HG03558 (cell line): ENCODE measurements around the gene WNT7A.
"Not testable (repeated sequence)": the region's sequence is repeated elsewhere in the genome, so short reads cannot be mapped to it uniquely, and the experiment has no call there.

Experiments used
- ATAC-seq: cut with Tn5 transposase; IDR thresholded peaks from one replicate; pipeline ENCODE4 v1.9.1; 2021; ENCODE audit warnings: moderate number of reproducible peaks; ENCODE audit not compliant: unreplicated experiment; ENCODE audit errors: extremely low read depth

WNT7A gene

GRCh38 chr3:13867732-13868131 is 12.1 kb downstream of the WNT7A start:
- no peak for ATAC-seq

- no peak for ATAC-seq
These were observed 13.6 kb downstream of the WNT7A start for GRCh38 chr3:13866041-13866965.

- ATAC-seq, result no peak
These were observed 14.3 kb downstream of the WNT7A start for GRCh38 chr3:13865581-13865980.

- no peak for ATAC-seq
These were observed 14.8 kb downstream of the WNT7A start for GRCh38 chr3:13865106-13865505.

- no peak for ATAC-seq
These were observed 15.8 kb downstream of the WNT7A start for GRCh38 chr3:13863965-13864595.

GRCh38 chr3:13863382-13863952 is 16.4 kb downstream of the WNT7A start:
- no peak for ATAC-seq

GRCh38 chr3:13861461-13861860 is 18.4 kb downstream of the WNT7A start:
- no peak for ATAC-seq

GRCh38 chr3:13860001-13860400 is 19.9 kb downstream of the WNT7A start:
- ATAC-seq, result no peak

- ATAC-seq, result no peak
These were observed 20.9 kb downstream of the WNT7A start for GRCh38 chr3:13858768-13859520.

- no peak for ATAC-seq
These were observed 22.0 kb downstream of the WNT7A start for GRCh38 chr3:13857702-13858380.

- not testable (repeated sequence) for ATAC-seq
These were observed 23.2 kb downstream of the WNT7A start for GRCh38 chr3:13856628-13857027.

- no peak for ATAC-seq
These were observed 23.9 kb downstream of the WNT7A start for GRCh38 chr3:13856006-13856405.

- ATAC-seq, result no peak
These were observed 25.4 kb downstream of the WNT7A start for GRCh38 chr3:13854492-13854891.

- ATAC-seq, result no peak
These were observed 25.9 kb downstream of the WNT7A start for GRCh38 chr3:13853978-13854296.

GRCh38 chr3:13853256-13853977 is 26.5 kb downstream of the WNT7A start:
- ATAC-seq, result no peak

- ATAC-seq, result no peak
These were observed 27.2 kb downstream of the WNT7A start for GRCh38 chr3:13852638-13853009.

GRCh38 chr3:13851997-13852637 is 27.8 kb downstream of the WNT7A start:
- ATAC-seq, result no peak

- no peak for ATAC-seq
These were observed 28.6 kb downstream of the WNT7A start for GRCh38 chr3:13851091-13851849.
